Suppressor macrophage treated with lipopolysaccharide for 4 hours (primary cell): Measurements from ENCODE around the gene PRDM7.
"Not testable (repeated sequence)": the region's sequence is repeated elsewhere in the genome, so short reads cannot be mapped to it uniquely, and the experiment has no call there.

Experiments used
- DNase-seq: peaks from one replicate; pipeline ENCODE4 v3.0.0-alpha.2; 2020

The PRDM7 gene

GRCh38 chr16:90011508-90011819 lies 65.7 kb downstream of the PRDM7 start:
- no peak for DNase-seq

GRCh38 chr16:90010676-90011507 lies 66.2 kb downstream of the PRDM7 start:
- no peak for DNase-seq

GRCh38 chr16:90009172-90009899 lies 67.8 kb downstream of the PRDM7 start:
- no peak for DNase-seq

- DNase-seq = no peak
Observed at GRCh38 chr16:90008708-90009145, 68.4 kb downstream of the PRDM7 start.

GRCh38 chr16:90007635-90008234 lies 69.4 kb downstream of the PRDM7 start:
- not testable (repeated sequence) for DNase-seq

- DNase-seq = no peak
Observed at GRCh38 chr16:90007015-90007414, 70.1 kb downstream of the PRDM7 start.
